Activated CD4-positive, alpha-beta T cell treated with anti-CD3 and anti-CD28 coated beads for 4 hours (primary cell): Measurements from ENCODE around the gene TAF11L4.
"Not testable (repeated sequence)": the region's sequence is repeated elsewhere in the genome, so short reads cannot be mapped to it uniquely, and the experiment has no call there.

ENCODE experiments used
- DNase-seq, 2 donors: peaks; one replicate each; pipeline ENCODE4 v3.0.0-alpha.2; 2020

Gene TAF11L4

GRCh38 chr5:17521501-17521900 lies at the start of gene TAF11L4:
TSS of gene TAF11L4 (plus strand) at chr5:17521801.
- not testable (repeated sequence) for DNase-seq

GRCh38 chr5:17475064-17475463 lies 46.5 kb upstream of the TAF11L4 start:
- DNase-seq, result not testable (repeated sequence)

GRCh38 chr5:17477043-17477442 lies 44.6 kb upstream of the TAF11L4 start:
- DNase-seq, result no peak

- DNase-seq, result no peak
These were observed 43.9 kb upstream of the TAF11L4 start for GRCh38 chr5:17477573-17478265.

- DNase-seq, result no peak
These were observed 40.2 kb upstream of the TAF11L4 start for GRCh38 chr5:17481378-17481777.

- DNase-seq, result no peak
These were observed 38.8 kb upstream of the TAF11L4 start for GRCh38 chr5:17482790-17483189.

GRCh38 chr5:17486464-17487173 lies 35.0 kb upstream of the TAF11L4 start:
- DNase-seq, result not testable (repeated sequence)

- DNase-seq, result no peak
These were observed 34.5 kb upstream of the TAF11L4 start for GRCh38 chr5:17487174-17487512.

- DNase-seq, result not testable (repeated sequence)
These were observed 30.3 kb upstream of the TAF11L4 start for GRCh38 chr5:17491257-17491656.

GRCh38 chr5:17492770-17493169 lies 28.8 kb upstream of the TAF11L4 start:
- DNase-seq, result no peak

- DNase-seq, result no peak
These were observed 24.2 kb upstream of the TAF11L4 start for GRCh38 chr5:17497446-17497845.

GRCh38 chr5:17497931-17498330 lies 23.7 kb upstream of the TAF11L4 start, which contains the start of gene TAF11L2:
TSS of gene TAF11L2 (plus strand) at chr5:17498231.
- not testable (repeated sequence) for DNase-seq

- no peak for DNase-seq
These were observed 9.8 kb upstream of the TAF11L4 start for GRCh38 chr5:17511775-17512325.

GRCh38 chr5:17517526-17517925 lies 4.1 kb upstream of the TAF11L4 start:
- peak in 1 of 2 donors; percentile 24 for DNase-seq

GRCh38 chr5:17518067-17518466 lies 3.5 kb upstream of the TAF11L4 start, which contains the start of gene TAF11L3:
TSS of gene TAF11L3 (plus strand) at chr5:17518367.
- DNase-seq, result not testable (repeated sequence)

- DNase-seq, result not testable (repeated sequence)
These were observed 2.1 kb upstream of the TAF11L4 start for GRCh38 chr5:17519508-17519907.

GRCh38 chr5:17524935-17525334 lies 3.3 kb downstream of the TAF11L4 start, which contains the start of gene TAF11L5:
TSS of gene TAF11L5 (plus strand) at chr5:17525235.
- not testable (repeated sequence) for DNase-seq

GRCh38 chr5:17526504-17526903 lies 4.9 kb downstream of the TAF11L4 start:
- DNase-seq, result peak; percentile 3 to 4

GRCh38 chr5:17528369-17528768 lies 6.8 kb downstream of the TAF11L4 start, which contains the start of gene TAF11L6:
TSS of gene TAF11L6 (plus strand) at chr5:17528669.
- DNase-seq, result not testable (repeated sequence)
